Caco-2 (cell line): Measurements from ENCODE around the gene MYO7A. TPM values are rescaled to one million over a fixed set of nuclear protein-coding genes. Genes with fewer than 3 reads are reported as not detected.

Experiments used
- BruUV-seq: library from RNA; stranded (reverse); fragments of 400-500 nt; replicated peaks from 2 replicates; lab custom pipeline; 2021; lab: Mats Ljungman, UMichigan
- CTCF ChIA-PET: fragments of 300-600 bp; sonication (Branson Sonifier 250); formaldehyde crosslinking; loops from one replicate; lab custom pipeline; 2022; ENCODE audit warnings: antibody characterized with exemption; lab: Charles Lee
- POLR2A ChIA-PET: fragments of 300-600 bp; sonication (Branson Sonifier 250); formaldehyde crosslinking; loops from one replicate; lab custom pipeline; 2022; ENCODE audit warnings: antibody characterized with exemption; lab: Charles Lee
- DNase-seq, 2 experiments: peaks; one replicate each; pipeline versions ENCODE4 v3.0.0 to v3.0.0-alpha.2; 2020 to 2022
- H3K27me3 ChIP-seq: replicated peaks from 2 replicates; pipeline ENCODE4 v1.6.0; 2011; ENCODE audit warnings: low read length; ENCODE audit not compliant: control insufficient read depth, insufficient read depth
- H3K36me3 ChIP-seq: 2 replicates; pipeline ENCODE4 v1.5.1; 2011; ENCODE audit warnings: low read length; ENCODE audit not compliant: control insufficient read depth, insufficient read depth
- H3K4me1 ChIP-seq: fragments of 250-450 bp; sonication (Bioruptor Pico); 2 replicates; pipeline ENCODE4 v1.5.1; 2020; ENCODE audit warnings: mild to moderate bottlenecking
- H3K4me3 ChIP-seq: 2 replicates; pipeline ENCODE4 v1.5.1; 2011; ENCODE audit warnings: low read depth, mild to moderate bottlenecking, control low read depth, low read length
- H3K9me3 ChIP-seq: fragments of 250-450 bp; sonication (Bioruptor Pico); 2 replicates; pipeline ENCODE4 v1.5.1; 2020; ENCODE audit warnings: mild to moderate bottlenecking, moderate library complexity
- H3K27ac Mint-ChIP-seq: one replicate; pipeline ENCODE4 v1.8.0; 2022; ENCODE audit warnings: mixed read lengths; ENCODE audit not compliant: unreplicated experiment
- H3K27me3 Mint-ChIP-seq: one replicate; pipeline ENCODE4 v1.8.0; 2022; ENCODE audit warnings: mixed read lengths; ENCODE audit not compliant: insufficient read depth, unreplicated experiment
- H3K36me3 Mint-ChIP-seq: one replicate; pipeline ENCODE4 v1.8.0; 2022; ENCODE audit warnings: mild to moderate bottlenecking, mixed read lengths; ENCODE audit not compliant: insufficient read depth, unreplicated experiment
- H3K4me1 Mint-ChIP-seq: one replicate; pipeline ENCODE4 v1.8.0; 2022; ENCODE audit warnings: low read depth, mixed read lengths; ENCODE audit not compliant: unreplicated experiment
- H3K4me3 Mint-ChIP-seq: one replicate; pipeline ENCODE4 v1.8.0; 2022; ENCODE audit warnings: mild to moderate bottlenecking, moderate library complexity, mixed read lengths; ENCODE audit not compliant: unreplicated experiment
- H3K9me3 Mint-ChIP-seq: one replicate; pipeline ENCODE4 v1.8.0; 2022; ENCODE audit warnings: mixed read lengths; ENCODE audit not compliant: unreplicated experiment
- intact Hi-C: fragments of 100-400 bp; cut with micrococcal nuclease; formaldehyde crosslinking; loops from one replicate; pipeline ENCODE4 v1.10.0; 2022; ENCODE audit not compliant: unreplicated experiment
- total RNA-seq: library from RNA; stranded (reverse); gene quantifications from 2 replicates; pipeline ENCODE4 v1.2.3, GENCODE V29; 2022
- TF ChIP-seq, protein P1 (sequence below), 2 experiments: fragments of 200-600 bp in 1 of 2; IDR thresholded peaks; 1 replicate in 1 of 2; 2 replicates in 1 of 2; pipeline versions ENCODE4 v1.5.1 to v1.8.0; 2011 to 2022; ENCODE audit warnings: antibody characterized with exemption in 1 of 2, control low read depth in 1 of 2, inconsistent platforms in 1 of 2, low read depth in 1 of 2, low read length in 1 of 2, mild to moderate bottlenecking in 1 of 2, moderate library complexity in 1 of 2; ENCODE audit not compliant: insufficient read depth in 1 of 2, severe bottlenecking in 1 of 2, unreplicated experiment in 1 of 2

The MYO7A gene
- total RNA-seq, 1 experiment from 2014 or later: 8.9 TPM

DNA sequence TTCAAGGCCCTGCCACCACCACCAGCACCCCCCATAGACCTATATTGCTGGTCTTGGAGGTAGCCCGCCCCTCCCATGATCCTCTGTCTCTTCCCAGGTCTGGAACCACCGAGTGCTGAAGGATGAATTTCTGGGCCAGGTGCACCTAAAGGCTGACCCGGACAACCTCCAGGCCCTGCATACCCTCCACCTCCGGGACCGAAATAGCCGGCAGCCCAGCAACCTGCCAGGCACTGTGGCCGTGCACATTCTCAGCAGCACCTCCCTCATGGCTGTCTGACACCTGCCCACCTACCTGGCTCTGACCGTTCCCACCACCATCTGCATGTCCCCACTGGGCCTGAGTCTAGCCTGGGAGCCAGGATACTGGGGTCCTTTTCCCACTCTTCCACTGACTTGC is 4.5 kb upstream of the MYO7A start:
- intact Hi-C loops: no loop called here
- TF ChIP-seq, protein P1, sequence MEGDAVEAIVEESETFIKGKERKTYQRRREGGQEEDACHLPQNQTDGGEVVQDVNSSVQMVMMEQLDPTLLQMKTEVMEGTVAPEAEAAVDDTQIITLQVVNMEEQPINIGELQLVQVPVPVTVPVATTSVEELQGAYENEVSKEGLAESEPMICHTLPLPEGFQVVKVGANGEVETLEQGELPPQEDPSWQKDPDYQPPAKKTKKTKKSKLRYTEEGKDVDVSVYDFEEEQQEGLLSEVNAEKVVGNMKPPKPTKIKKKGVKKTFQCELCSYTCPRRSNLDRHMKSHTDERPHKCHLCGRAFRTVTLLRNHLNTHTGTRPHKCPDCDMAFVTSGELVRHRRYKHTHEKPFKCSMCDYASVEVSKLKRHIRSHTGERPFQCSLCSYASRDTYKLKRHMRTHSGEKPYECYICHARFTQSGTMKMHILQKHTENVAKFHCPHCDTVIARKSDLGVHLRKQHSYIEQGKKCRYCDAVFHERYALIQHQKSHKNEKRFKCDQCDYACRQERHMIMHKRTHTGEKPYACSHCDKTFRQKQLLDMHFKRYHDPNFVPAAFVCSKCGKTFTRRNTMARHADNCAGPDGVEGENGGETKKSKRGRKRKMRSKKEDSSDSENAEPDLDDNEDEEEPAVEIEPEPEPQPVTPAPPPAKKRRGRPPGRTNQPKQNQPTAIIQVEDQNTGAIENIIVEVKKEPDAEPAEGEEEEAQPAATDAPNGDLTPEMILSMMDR (IDR thresholded peaks at IDR 0.05; ENCODE audit: insufficient read depth in 1 of 2, low read depth in 1 of 2, low read length in 1 of 2, severe bottlenecking in 1 of 2, unreplicated experiment in 1 of 2): no peak
- Mint-ChIP-seq H3K27me3 (no peaks in the 10 kb centered on the region), H3K4me1 (peaks cover 7% of the 10 kb centered on the region), H3K9me3 (no peaks in the 10 kb centered on the region), H3K36me3 (peaks cover 17% of the 10 kb centered on the region), H3K4me3 (no peak overlapping the region), H3K27ac (no peak overlapping the region)
- H3K4me1 ChIP-seq: peaks cover 10% of the 10 kb centered on the region
- H3K36me3 ChIP-seq: no peaks in the 10 kb centered on the region
- ChIA-PET CTCF (no interaction called here), POLR2A (interaction anchor here (1.0 kb wide), 1 partner anchor 271 kb away, joined by 3 read pairs; no protein-coding TSS in a partner anchor)
- no peak for DNase-seq
- BruUV-seq: no TSS peak
- no peaks in the 10 kb centered on the region for H3K9me3 ChIP-seq
- H3K27me3 ChIP-seq: no peaks in the 10 kb centered on the region
- no peak overlapping the region for H3K4me3 ChIP-seq

DNA sequence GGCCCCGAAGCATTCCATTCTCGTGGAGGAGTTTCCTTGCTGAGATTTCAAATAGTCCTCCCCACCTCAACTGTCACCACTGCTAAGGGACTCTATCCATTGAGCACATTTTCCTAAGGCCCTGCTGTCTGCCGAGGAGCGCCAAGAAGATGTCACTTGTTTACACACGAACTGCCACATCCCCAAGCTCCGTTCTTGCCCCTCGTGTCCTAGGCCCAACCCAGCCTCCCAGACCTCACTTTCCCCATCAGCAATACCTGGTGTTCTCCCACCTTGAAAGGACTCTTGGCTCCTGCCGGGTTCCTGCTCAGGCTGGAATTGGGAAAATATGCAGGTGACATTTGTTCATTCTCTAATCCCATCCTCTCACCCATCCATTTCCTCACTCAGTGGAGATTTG is 4.0 kb upstream of the MYO7A start:
- Histone ChIP-seq H3K9me3 (no peaks in the 10 kb centered on the region), H3K36me3 (no peaks in the 10 kb centered on the region), H3K27me3 (no peaks in the 10 kb centered on the region), H3K4me1 (peaks cover 10% of the 10 kb centered on the region), H3K4me3 (no peak overlapping the region)
- peaks cover 12% of the 10 kb centered on the region for H3K4me1 Mint-ChIP-seq
- no peak overlapping the region for H3K27ac Mint-ChIP-seq
- ChIA-PET CTCF (no interaction called here), POLR2A (no interaction called here)
- no TSS peak for BruUV-seq
- intact Hi-C loops: no loop called here
- H3K9me3 Mint-ChIP-seq: no peaks in the 10 kb centered on the region
- H3K27me3 Mint-ChIP-seq: no peaks in the 10 kb centered on the region
- no peak overlapping the region for H3K4me3 Mint-ChIP-seq
- no peak for DNase-seq
- TF ChIP-seq, protein P1 (IDR thresholded peaks at IDR 0.05; ENCODE audit: insufficient read depth in 1 of 2, low read depth in 1 of 2, low read length in 1 of 2, severe bottlenecking in 1 of 2, unreplicated experiment in 1 of 2): no peak
- peaks cover 17% of the 10 kb centered on the region for H3K36me3 Mint-ChIP-seq

GRCh38 chr11:77124488-77124887 is 3.6 kb upstream of the MYO7A start:
- POLR2A ChIA-PET: no interaction called here
- CTCF ChIA-PET: interaction anchor here (0.6 kb wide), 1 partner anchor 403 kb away, joined by 6 read pairs; no protein-coding TSS in a partner anchor
- TF ChIP-seq, protein P1 (IDR thresholded peaks at IDR 0.05; ENCODE audit: insufficient read depth in 1 of 2, low read depth in 1 of 2, low read length in 1 of 2, severe bottlenecking in 1 of 2, unreplicated experiment in 1 of 2): no peak
- Mint-ChIP-seq H3K4me3 (no peak overlapping the region), H3K36me3 (peaks cover 17% of the 10 kb centered on the region), H3K9me3 (no peaks in the 10 kb centered on the region), H3K27ac (no peak overlapping the region), H3K27me3 (no peaks in the 10 kb centered on the region), H3K4me1 (peaks cover 16% of the 10 kb centered on the region)
- H3K27me3 ChIP-seq: no peaks in the 10 kb centered on the region
- H3K4me1 ChIP-seq: peaks cover 10% of the 10 kb centered on the region
- H3K36me3 ChIP-seq: no peaks in the 10 kb centered on the region
- intact Hi-C loops: no loop called here
- H3K4me3 ChIP-seq: no peak overlapping the region
- no peaks in the 10 kb centered on the region for H3K9me3 ChIP-seq
- no TSS peak for BruUV-seq
- DNase-seq: no peak
